H9 (cell line): ENCODE measurements around the gene KLK10. TPM values are rescaled to one million over a fixed set of nuclear protein-coding genes. Genes with fewer than 3 reads are reported as not detected.

Experiments
- DNase-seq: peaks from one replicate; pipeline ENCODE4 v3.0.0-alpha.2; 2017
- H2AFZ ChIP-seq: one replicate; pipeline ENCODE4 v1.6.1; 2013; ENCODE audit warnings: mild to moderate bottlenecking, low read length, control low read depth, moderate library complexity
- H2AK5ac ChIP-seq: 2 replicates; pipeline ENCODE4 v1.6.1; 2013; ENCODE audit warnings: low read length, control low read depth, mixed read lengths; ENCODE audit not compliant: insufficient read length
- H2BK120ac ChIP-seq: one replicate; pipeline ENCODE4 v1.6.1; 2013; ENCODE audit warnings: low read depth, mild to moderate bottlenecking, low read length, control low read depth, inconsistent platforms; ENCODE audit not compliant: poor library complexity, severe bottlenecking
- H2BK12ac ChIP-seq: 2 replicates; pipeline ENCODE4 v1.6.1; 2013; ENCODE audit warnings: low read length, control low read depth, mixed read lengths, low read depth; ENCODE audit not compliant: insufficient read length
- H2BK15ac ChIP-seq: 2 replicates; pipeline ENCODE4 v1.6.1; 2013; ENCODE audit warnings: low read depth, low read length, control low read depth
- H2BK20ac ChIP-seq: one replicate; pipeline ENCODE4 v1.6.1; 2013; ENCODE audit warnings: low read depth, mild to moderate bottlenecking, low read length, control low read depth, inconsistent platforms; ENCODE audit not compliant: poor library complexity, severe bottlenecking
- H2BK5ac ChIP-seq: 2 replicates; pipeline ENCODE4 v1.6.1; 2013; ENCODE audit warnings: low read length, control low read depth, mixed read lengths; ENCODE audit not compliant: insufficient read length
- H3K14ac ChIP-seq: 2 replicates; pipeline ENCODE4 v1.6.1; 2013; ENCODE audit warnings: low read length, control low read depth; ENCODE audit not compliant: insufficient read depth
- H3K18ac ChIP-seq: 2 replicates; pipeline ENCODE4 v1.6.1; 2013; ENCODE audit warnings: low read depth, mild to moderate bottlenecking, mixed read lengths, low read length, control low read depth; ENCODE audit not compliant: insufficient read length
- H3K23ac ChIP-seq: 2 replicates; pipeline ENCODE4 v1.6.1; 2013; ENCODE audit warnings: low read length, control low read depth, mixed read lengths, low read depth; ENCODE audit not compliant: insufficient read length
- H3K23me2 ChIP-seq: 2 replicates; pipeline ENCODE4 v1.6.1; 2013; ENCODE audit warnings: low read depth, mild to moderate bottlenecking, mixed read lengths, low read length, control low read depth; ENCODE audit not compliant: insufficient read length, poor library complexity, severe bottlenecking
- H3K27ac ChIP-seq: 2 replicates; pipeline ENCODE4 v1.5.1; 2013; ENCODE audit warnings: low read length, control low read depth, mixed read lengths, low read depth; ENCODE audit not compliant: insufficient read length
- H3K27me3 ChIP-seq: 2 replicates; pipeline ENCODE4 v1.6.1; 2013; ENCODE audit warnings: low read length, control low read depth, inconsistent platforms; ENCODE audit not compliant: insufficient read depth
- H3K4ac ChIP-seq: 2 replicates; pipeline ENCODE4 v1.6.1; 2013; ENCODE audit warnings: low read depth, mild to moderate bottlenecking, control low read depth, inconsistent platforms, low read length, moderate library complexity
- H3K4me1 ChIP-seq: 2 replicates; pipeline ENCODE4 v1.6.1; 2013; ENCODE audit warnings: low read length, control low read depth, inconsistent platforms; ENCODE audit not compliant: insufficient read depth
- H3K4me2 ChIP-seq: 2 replicates; pipeline ENCODE4 v1.6.1; 2013; ENCODE audit warnings: low read length, control low read depth, mixed read lengths; ENCODE audit not compliant: insufficient read length, insufficient read depth
- H3K56ac ChIP-seq: 2 replicates; pipeline ENCODE4 v1.6.1; 2013; ENCODE audit warnings: low read depth, mild to moderate bottlenecking, mixed read lengths, low read length, control low read depth; ENCODE audit not compliant: insufficient read length
- H3K79me1 ChIP-seq: 2 replicates; pipeline ENCODE4 v1.6.1; 2013; ENCODE audit warnings: low read depth, mild to moderate bottlenecking, moderate library complexity, low read length, control low read depth, inconsistent platforms; ENCODE audit not compliant: insufficient read depth, poor library complexity, severe bottlenecking
- H3K79me2 ChIP-seq: 2 replicates; pipeline ENCODE4 v1.6.1; 2013; ENCODE audit warnings: low read length, control low read depth, inconsistent platforms; ENCODE audit not compliant: insufficient read depth
- H3K9ac ChIP-seq: 2 replicates; pipeline ENCODE4 v1.6.1; 2013; ENCODE audit warnings: low read length, control low read depth, mixed read lengths; ENCODE audit not compliant: insufficient read length; ENCODE audit errors: extremely low read depth
- H3K9me3 ChIP-seq: one replicate; pipeline ENCODE4 v1.6.1; 2013; ENCODE audit warnings: low read depth, low read length, inconsistent platforms; ENCODE audit not compliant: control insufficient read depth
- H3T11ph ChIP-seq: one replicate; pipeline ENCODE4 v1.6.1; 2013; ENCODE audit warnings: mild to moderate bottlenecking, low read length, control low read depth, inconsistent platforms
- H4K20me1 ChIP-seq: one replicate; pipeline ENCODE4 v1.6.1; 2013; ENCODE audit not compliant: control insufficient read depth, insufficient read length, insufficient read depth
- H4K5ac ChIP-seq: 2 replicates; pipeline ENCODE4 v1.6.1; 2013; ENCODE audit warnings: low read depth, mild to moderate bottlenecking, mixed read lengths, low read length, control low read depth; ENCODE audit not compliant: insufficient read length
- H4K8ac ChIP-seq: replicated peaks from 2 replicates; pipeline ENCODE4 v1.6.1; 2013; ENCODE audit warnings: low read length, control low read depth, mixed read lengths, low read depth; ENCODE audit not compliant: insufficient read length
- H4K91ac ChIP-seq: 2 replicates; pipeline ENCODE4 v1.6.1; 2013; ENCODE audit warnings: low read depth, mild to moderate bottlenecking, moderate library complexity, mixed read lengths, low read length, control low read depth; ENCODE audit not compliant: insufficient read length
- H3K27ac Mint-ChIP-seq, 3 experiments: 2 replicates in 2 of 3; 3 replicates in 1 of 3; pipeline ENCODE4 v1.8.0; 2020 to 2021; ENCODE audit warnings: mixed read lengths in 3 of 3, mild to moderate bottlenecking in 1 of 3, moderate library complexity in 1 of 3
- H3K27me3 Mint-ChIP-seq: 2 replicates; pipeline ENCODE4 v1.8.0; 2021; ENCODE audit warnings: low read depth, mild to moderate bottlenecking, moderate library complexity, mixed read lengths
- H3K36me3 Mint-ChIP-seq, 3 experiments: 2 replicates in 2 of 3; 3 replicates in 1 of 3; pipeline ENCODE4 v1.8.0; 2020 to 2021; ENCODE audit warnings: low read depth in 3 of 3, mixed read lengths in 3 of 3; ENCODE audit not compliant: insufficient read depth in 1 of 3
- H3K4me1 Mint-ChIP-seq, 2 experiments: 2 replicates each; pipeline ENCODE4 v1.8.0; 2020; ENCODE audit warnings: mixed read lengths in 2 of 2
- H3K4me3 Mint-ChIP-seq, 2 experiments: 2 replicates in 1 of 2; 3 replicates in 1 of 2; pipeline ENCODE4 v1.8.0; 2020 to 2021; ENCODE audit warnings: mild to moderate bottlenecking in 2 of 2, mixed read lengths in 2 of 2, moderate library complexity in 1 of 2
- H3K9me3 Mint-ChIP-seq, 2 experiments: 2 replicates in 1 of 2; 3 replicates in 1 of 2; pipeline ENCODE4 v1.8.0; 2020; ENCODE audit warnings: mild to moderate bottlenecking in 2 of 2, mixed read lengths in 2 of 2, moderate library complexity in 1 of 2
- WGBS: extraction: QIAGEN DNeasy Blood & Tissue Kit; methylation state at CpG from one replicate; pipeline ENCODE4 v1.1.7; 2013; ENCODE audit warnings: missing lambda C conversion rate, low lambda C conversion rate, mixed read lengths; ENCODE audit not compliant: insufficient read length; ENCODE audit errors: extremely low coverage; 5-methylcytosine and 5-hydroxymethylcytosine counted together
- total RNA-seq: library from RNA; stranded (reverse); gene quantifications from 2 replicates; pipeline ENCODE4 v1.2.1, GENCODE V29; 2021
- TF ChIP-seq, protein P1 (sequence below): fragments of 200-600 bp; sonication (generic); conservative IDR thresholded peaks from 3 replicates; pipeline ENCODE4 v1.8.0; 2021; ENCODE audit warnings: antibody characterized with exemption, mild to moderate bottlenecking

Gene KLK10
- total RNA-seq, 1 experiment from 2014 or later: 1.3 TPM

DNA sequence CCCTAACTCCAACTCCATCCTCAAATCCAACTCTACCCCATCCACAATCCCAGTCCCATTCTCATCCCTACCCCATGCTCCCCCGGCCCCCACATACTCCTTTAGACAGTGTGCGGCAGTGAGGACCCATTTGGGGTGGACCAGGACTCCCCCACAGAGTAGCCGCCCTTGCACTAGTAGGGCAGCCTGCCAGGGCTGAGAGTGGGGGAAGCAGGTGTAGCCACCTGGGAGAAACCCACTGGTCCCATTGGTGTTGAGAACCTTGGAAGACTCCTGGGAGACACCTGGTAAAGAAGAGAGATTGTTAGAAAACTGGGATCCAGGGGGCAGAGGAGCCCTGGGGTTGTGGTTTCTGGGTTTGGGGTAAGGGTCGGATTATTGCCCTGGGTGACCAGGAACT, 40.8 kb upstream of the KLK10 start:
- Mint-ChIP-seq H3K4me3 (no peak overlapping the region), H3K9me3 (no peaks in the 10 kb centered on the region; a peak in 2 of 5 replicates), H3K36me3 (no peaks in the 10 kb centered on the region), H3K27me3 (peaks cover 1% of the 10 kb centered on the region), H3K27ac (no peak overlapping the region), H3K4me1 (peaks cover 3 to 4% of the 10 kb centered on the region in 2 experiments; a peak in 2 of 4 replicates)
- H3K4ac ChIP-seq: no peak overlapping the region
- H3K79me1 ChIP-seq: no peaks in the 10 kb centered on the region
- H3K4me2 ChIP-seq: no peak overlapping the region
- no peak overlapping the region for H2AK5ac ChIP-seq
- no peak overlapping the region for H3K9ac ChIP-seq
- 100% methylated on average over 1 of the region's 4 CpGs for WGBS
- no peak overlapping the region for H2BK5ac ChIP-seq
- no peak overlapping the region for H3K14ac ChIP-seq
- no peaks in the 10 kb centered on the region for H3K27me3 ChIP-seq
- peak; percentile 9 for DNase-seq
- no peak overlapping the region for H3K18ac ChIP-seq
- no peak overlapping the region for H4K91ac ChIP-seq
- H2BK15ac ChIP-seq: no peak overlapping the region
- H3K23me2 ChIP-seq: peaks cover 4% of the 10 kb centered on the region
- H2AFZ ChIP-seq: no peak overlapping the region
- no peaks in the 10 kb centered on the region for H3K4me1 ChIP-seq
- H3K79me2 ChIP-seq: no peaks in the 10 kb centered on the region
- H2BK20ac ChIP-seq: no peak overlapping the region
- no peak overlapping the region for H4K5ac ChIP-seq
- no peak overlapping the region for H2BK120ac ChIP-seq
- H3T11ph ChIP-seq: no peak overlapping the region
- H4K8ac ChIP-seq: no peak overlapping the region
- TF ChIP-seq, protein P1, sequence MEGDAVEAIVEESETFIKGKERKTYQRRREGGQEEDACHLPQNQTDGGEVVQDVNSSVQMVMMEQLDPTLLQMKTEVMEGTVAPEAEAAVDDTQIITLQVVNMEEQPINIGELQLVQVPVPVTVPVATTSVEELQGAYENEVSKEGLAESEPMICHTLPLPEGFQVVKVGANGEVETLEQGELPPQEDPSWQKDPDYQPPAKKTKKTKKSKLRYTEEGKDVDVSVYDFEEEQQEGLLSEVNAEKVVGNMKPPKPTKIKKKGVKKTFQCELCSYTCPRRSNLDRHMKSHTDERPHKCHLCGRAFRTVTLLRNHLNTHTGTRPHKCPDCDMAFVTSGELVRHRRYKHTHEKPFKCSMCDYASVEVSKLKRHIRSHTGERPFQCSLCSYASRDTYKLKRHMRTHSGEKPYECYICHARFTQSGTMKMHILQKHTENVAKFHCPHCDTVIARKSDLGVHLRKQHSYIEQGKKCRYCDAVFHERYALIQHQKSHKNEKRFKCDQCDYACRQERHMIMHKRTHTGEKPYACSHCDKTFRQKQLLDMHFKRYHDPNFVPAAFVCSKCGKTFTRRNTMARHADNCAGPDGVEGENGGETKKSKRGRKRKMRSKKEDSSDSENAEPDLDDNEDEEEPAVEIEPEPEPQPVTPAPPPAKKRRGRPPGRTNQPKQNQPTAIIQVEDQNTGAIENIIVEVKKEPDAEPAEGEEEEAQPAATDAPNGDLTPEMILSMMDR: no peak
- no peak overlapping the region for H3K23ac ChIP-seq
- H3K27ac ChIP-seq: no peak overlapping the region
- H3K56ac ChIP-seq: no peak overlapping the region
- no peaks in the 10 kb centered on the region for H3K9me3 ChIP-seq
- no peak overlapping the region for H2BK12ac ChIP-seq
- H4K20me1 ChIP-seq: no peaks in the 10 kb centered on the region
